Tibial artery (tissue), 4 donors: ENCODE data around the gene BMPR1B.

Experiments used
- DNase-seq, 2 donors: peaks; one replicate each; pipeline ENCODE4 v3.0.0-alpha.2; 2019
- H3K27ac ChIP-seq, 2 donors: fragments of 200-600 bp; sonication (generic) in 1 of 2; 1 replicate in 1 of 2; 2 replicates in 1 of 2; pipeline ENCODE4 v1.5.1; 2018 to 2019; ENCODE audit warnings: mild to moderate bottlenecking in 1 of 2
- H3K27me3 ChIP-seq, 2 donors: fragments of 200-600 bp; sonication (generic) in 1 of 2; one replicate each; pipeline versions ENCODE4 v1.5.1 to v1.6.0; 2016 to 2019
- H3K36me3 ChIP-seq, 3 donors: fragments of 200-600 bp; sonication (generic) in 2 of 3; one replicate each; pipeline ENCODE4 v1.5.1; 2016 to 2019; ENCODE audit warnings: mild to moderate bottlenecking in 2 of 3
- H3K4me1 ChIP-seq, 4 donors: fragments of 200-600 bp; sonication (generic) in 2 of 4; 1 replicate in 3 of 4; 2 replicates in 1 of 4; pipeline ENCODE4 v1.5.1; 2016 to 2019
- H3K4me3 ChIP-seq, 2 donors: fragments of 200-600 bp; sonication (generic) in 1 of 2; 1 replicate in 1 of 2; 2 replicates in 1 of 2; pipeline ENCODE4 v1.5.1; 2018 to 2019; ENCODE audit warnings: mild to moderate bottlenecking in 2 of 2
- H3K9me3 ChIP-seq, 3 donors: fragments of 200-600 bp; sonication (generic) in 1 of 3; one replicate each; pipeline ENCODE4 v1.5.1; 2016 to 2019
- intact Hi-C: fragments of 100-400 bp; cut with DNase I; formaldehyde crosslinking; loops from one replicate; pipeline ENCODE4 v1.15.0; 2023; ENCODE audit warnings: low total_unique reads
- TF ChIP-seq, protein P1 (sequence below), 2 experiments: fragments of 200-600 bp in 1 of 2; fragments of 450-650 bp in 1 of 2; IDR thresholded peaks; one replicate each; pipeline ENCODE4 v1.5.1; 2017 to 2019; ENCODE audit warnings: antibody characterized with exemption in 2 of 2, mild to moderate bottlenecking in 1 of 2, moderate library complexity in 1 of 2

BMPR1B gene

DNA sequence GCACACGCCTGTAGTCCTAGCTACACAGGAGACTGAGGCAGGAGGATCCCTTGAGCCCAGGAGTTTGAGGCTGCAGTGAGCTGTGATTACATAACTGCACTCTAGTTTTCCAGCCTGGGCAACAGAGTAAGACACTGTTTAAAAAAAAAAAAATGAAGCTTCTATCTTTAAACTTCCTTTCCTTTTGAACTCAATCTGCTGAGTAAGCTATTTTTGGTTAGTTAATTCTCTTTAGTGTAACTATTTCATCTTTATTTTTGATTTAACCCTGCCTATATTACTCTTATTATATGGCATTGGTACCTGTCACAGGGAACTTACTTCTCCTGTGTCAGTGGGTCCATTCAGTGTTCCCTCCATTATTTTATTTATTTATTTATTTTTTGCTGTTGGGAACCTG, 160.8 kb downstream of the BMPR1B start:
- H3K27me3 ChIP-seq: no peaks in the 10 kb centered on the region
- TF ChIP-seq, protein P1, sequence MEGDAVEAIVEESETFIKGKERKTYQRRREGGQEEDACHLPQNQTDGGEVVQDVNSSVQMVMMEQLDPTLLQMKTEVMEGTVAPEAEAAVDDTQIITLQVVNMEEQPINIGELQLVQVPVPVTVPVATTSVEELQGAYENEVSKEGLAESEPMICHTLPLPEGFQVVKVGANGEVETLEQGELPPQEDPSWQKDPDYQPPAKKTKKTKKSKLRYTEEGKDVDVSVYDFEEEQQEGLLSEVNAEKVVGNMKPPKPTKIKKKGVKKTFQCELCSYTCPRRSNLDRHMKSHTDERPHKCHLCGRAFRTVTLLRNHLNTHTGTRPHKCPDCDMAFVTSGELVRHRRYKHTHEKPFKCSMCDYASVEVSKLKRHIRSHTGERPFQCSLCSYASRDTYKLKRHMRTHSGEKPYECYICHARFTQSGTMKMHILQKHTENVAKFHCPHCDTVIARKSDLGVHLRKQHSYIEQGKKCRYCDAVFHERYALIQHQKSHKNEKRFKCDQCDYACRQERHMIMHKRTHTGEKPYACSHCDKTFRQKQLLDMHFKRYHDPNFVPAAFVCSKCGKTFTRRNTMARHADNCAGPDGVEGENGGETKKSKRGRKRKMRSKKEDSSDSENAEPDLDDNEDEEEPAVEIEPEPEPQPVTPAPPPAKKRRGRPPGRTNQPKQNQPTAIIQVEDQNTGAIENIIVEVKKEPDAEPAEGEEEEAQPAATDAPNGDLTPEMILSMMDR (IDR thresholded peaks at IDR 0.05): no peak
- H3K4me3 ChIP-seq: no peak overlapping the region

DNA sequence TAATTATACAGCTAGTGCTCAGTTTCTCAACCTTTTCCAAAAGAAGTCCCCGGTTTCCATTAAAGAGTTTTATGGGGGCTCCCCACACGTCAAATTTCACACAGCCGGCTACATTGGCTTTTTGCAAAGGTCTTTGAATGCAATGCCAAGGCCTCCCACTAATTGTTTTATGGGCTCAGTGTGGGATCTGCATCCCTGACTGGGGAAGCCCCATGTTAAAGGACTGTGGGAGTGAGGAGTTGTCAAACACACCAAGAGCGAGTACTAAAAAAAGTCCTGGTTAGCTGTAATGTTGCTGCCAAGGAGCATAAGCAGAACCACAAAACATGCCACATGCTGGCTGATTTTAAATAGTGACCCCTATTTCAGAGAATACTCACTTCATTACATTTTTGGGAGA, 162.6 kb downstream of the BMPR1B start:
- intact Hi-C loops: no loop called here
- peaks cover 0 to 17% (median 13%) of the 10 kb centered on the region in 3 donors for H3K9me3 ChIP-seq
- H3K4me3 ChIP-seq: no peak overlapping the region
- peaks cover 0 to 4% (median 0%) of the 10 kb centered on the region in 3 donors for H3K36me3 ChIP-seq
- no peaks in the 10 kb centered on the region for H3K27me3 ChIP-seq
- no peak for DNase-seq
- H3K27ac ChIP-seq: no peak overlapping the region
- no peaks in the 10 kb centered on the region for H3K4me1 ChIP-seq
- TF ChIP-seq, protein P1 (IDR thresholded peaks at IDR 0.05): no peak

More for the DNA sequence above, 160.8 kb downstream of the BMPR1B start:
- no peak overlapping the region for H3K27ac ChIP-seq
- peaks cover 0 to 17% (median 13%) of the 10 kb centered on the region in 3 donors for H3K9me3 ChIP-seq
- no peak for DNase-seq
- intact Hi-C loops: no loop called here
- peaks cover 0 to 4% (median 0%) of the 10 kb centered on the region in 3 donors for H3K36me3 ChIP-seq
- H3K4me1 ChIP-seq: no peaks in the 10 kb centered on the region

DNA sequence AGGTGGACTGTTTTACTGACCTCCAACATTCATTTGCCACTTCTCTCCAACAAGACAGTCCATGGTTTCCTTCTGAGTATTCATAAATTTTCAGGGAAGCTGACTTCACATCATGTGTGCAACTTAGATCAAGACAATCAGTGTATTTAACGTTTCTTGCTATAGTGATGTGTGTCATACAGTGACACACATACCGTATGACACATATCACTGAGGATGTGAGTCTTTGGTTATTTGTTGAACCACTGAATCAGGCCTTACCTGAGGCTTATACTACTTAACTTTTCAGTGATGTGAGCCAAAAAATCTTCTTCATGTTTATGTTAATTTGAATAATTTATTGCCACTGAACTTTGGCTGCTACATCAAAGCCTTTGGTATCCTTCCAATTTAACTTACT, 166.8 kb downstream of the BMPR1B start:
- no peak overlapping the region for H3K27ac ChIP-seq
- H3K9me3 ChIP-seq: no peaks in the 10 kb centered on the region
- no peaks in the 10 kb centered on the region for H3K36me3 ChIP-seq
- H3K4me3 ChIP-seq: no peak overlapping the region
- H3K27me3 ChIP-seq: no peaks in the 10 kb centered on the region
- intact Hi-C loops: no loop called here
- TF ChIP-seq, protein P1 (IDR thresholded peaks at IDR 0.05): no peak
- H3K4me1 ChIP-seq: peaks cover 0 to 15% (median 5%) of the 10 kb centered on the region in 4 donors
- DNase-seq: no peak

DNA sequence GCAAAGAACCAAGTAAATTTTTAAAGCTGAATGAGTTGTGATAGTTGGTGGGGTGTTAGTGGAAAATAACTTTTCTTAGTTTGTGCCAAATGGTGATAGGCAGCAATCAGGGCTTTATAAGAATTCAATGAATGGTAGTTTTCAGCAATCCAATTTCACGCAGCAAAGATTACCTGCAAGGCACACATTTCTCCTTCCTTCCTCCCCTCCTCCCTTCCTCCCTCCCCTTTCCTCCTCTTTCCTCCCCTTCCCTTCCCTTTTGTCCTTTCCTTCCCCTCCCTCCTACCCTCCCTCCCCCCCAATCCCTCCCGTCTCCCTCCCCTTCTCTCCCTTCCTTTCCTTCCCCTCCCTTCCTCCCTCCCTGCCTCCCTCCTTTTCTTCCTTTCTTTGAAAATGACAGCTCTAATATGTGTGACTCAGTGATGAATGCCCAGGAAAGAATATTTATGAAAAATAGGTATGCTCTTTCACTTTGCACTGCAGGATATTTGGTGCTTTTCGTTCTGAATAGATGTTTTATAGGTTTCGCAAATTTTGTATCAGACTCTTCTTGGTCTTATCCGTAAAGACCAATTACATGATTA, 168.1 kb downstream of the BMPR1B start:
- DNase-seq: no peak
- Histone ChIP-seq H3K36me3 (no peaks in the 10 kb centered on the region), H3K4me3 (no peak overlapping the region), H3K27me3 (no peaks in the 10 kb centered on the region), H3K9me3 (no peaks in the 10 kb centered on the region), H3K4me1 (peaks cover 0 to 15% (median 5%) of the 10 kb centered on the region in 4 donors), H3K27ac (no peak overlapping the region)
- TF ChIP-seq, protein P1 (IDR thresholded peaks at IDR 0.05): no peak
- intact Hi-C loops: no loop called here

DNA sequence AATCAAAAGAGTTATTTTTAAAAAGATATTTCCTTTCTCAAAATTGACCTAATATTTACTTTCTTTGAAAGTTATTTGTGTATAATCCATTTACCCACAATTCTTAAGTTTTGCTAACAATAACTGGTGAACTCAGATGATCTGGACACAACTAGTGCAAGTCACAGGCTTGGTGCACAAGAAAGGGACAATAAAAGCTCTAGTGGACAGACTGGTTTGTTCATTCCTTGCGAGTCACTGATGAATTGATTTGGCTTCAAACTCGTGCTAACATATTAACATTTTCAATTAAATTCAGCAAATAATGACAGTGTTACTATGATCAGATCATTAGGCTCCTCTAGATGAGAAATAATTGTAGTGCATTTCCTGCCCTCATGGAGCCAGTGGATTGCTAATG, 169.2 kb downstream of the BMPR1B start:
- Histone ChIP-seq H3K4me1 (peaks cover 0 to 15% (median 5%) of the 10 kb centered on the region in 4 donors), H3K36me3 (no peaks in the 10 kb centered on the region), H3K9me3 (no peaks in the 10 kb centered on the region), H3K27ac (no peak overlapping the region), H3K4me3 (no peak overlapping the region), H3K27me3 (no peaks in the 10 kb centered on the region)
- no peak for DNase-seq
- intact Hi-C loops: no loop called here
- TF ChIP-seq, protein P1 (IDR thresholded peaks at IDR 0.05): no peak
